GM23338 (cell line): ENCODE results near the gene SMIM31. TPM values are rescaled to one million over a fixed set of nuclear protein-coding genes. Genes with fewer than 3 reads are reported as not detected.

Source experiments
- ATAC-seq: fragments of 200-7000 bp; cut with Tn5 transposase; 3 replicates; pipeline ENCODE4 v1.9.1; 2020
- DNase-seq: peaks from one replicate; pipeline ENCODE4 v3.0.0-alpha.2; 2015; ENCODE audit warnings: low spot score
- H2AFZ ChIP-seq: fragments of 200-600 bp; sonication (generic); 2 replicates; pipeline ENCODE4 v1.8.0; 2016; ENCODE audit warnings: antibody characterized with exemption, mild to moderate bottlenecking, moderate library complexity
- H3F3A ChIP-seq: fragments of 200-600 bp; sonication (generic); replicated peaks from 2 replicates; pipeline ENCODE4 v1.8.0; 2017; ENCODE audit warnings: antibody characterized with exemption, mixed run types, low read depth
- H3K27ac ChIP-seq: fragments of 200-600 bp; sonication (generic); 2 replicates; pipeline ENCODE4 v1.6.1; 2016; ENCODE audit warnings: low read depth
- H3K27me3 ChIP-seq: fragments of 200-600 bp; sonication (generic); 2 replicates; pipeline ENCODE4 v1.8.0; 2016; ENCODE audit warnings: mild to moderate bottlenecking, mixed run types, moderate library complexity; ENCODE audit not compliant: insufficient read depth
- H3K36me3 ChIP-seq: fragments of 200-600 bp; sonication (generic); 2 replicates; pipeline ENCODE4 v1.8.0; 2016; ENCODE audit warnings: mild to moderate bottlenecking; ENCODE audit not compliant: insufficient read depth
- H3K4me1 ChIP-seq: fragments of 200-600 bp; sonication (generic); 2 replicates; pipeline ENCODE4 v1.8.0; 2016; ENCODE audit warnings: mild to moderate bottlenecking, moderate library complexity; ENCODE audit not compliant: insufficient read depth
- H3K4me2 ChIP-seq: fragments of 200-600 bp; sonication (generic); 2 replicates; pipeline ENCODE4 v1.7.1; 2017; ENCODE audit warnings: mixed run types
- H3K4me3 ChIP-seq: fragments of 200-600 bp; sonication (generic); 2 replicates; pipeline ENCODE4 v1.6.1; 2016; ENCODE audit warnings: mixed run types
- H3K79me2 ChIP-seq: fragments of 200-600 bp; sonication (generic); replicated peaks from 2 replicates; pipeline ENCODE4 v1.8.0; 2017; ENCODE audit warnings: mild to moderate bottlenecking; ENCODE audit not compliant: insufficient read depth
- H3K9me2 ChIP-seq: fragments of 200-600 bp; sonication (generic); 2 replicates; pipeline ENCODE4 v1.8.0; 2017; ENCODE audit not compliant: insufficient read depth
- H4K20me1 ChIP-seq: fragments of 200-600 bp; sonication (generic); replicated peaks from 2 replicates; pipeline ENCODE4 v1.8.0; 2017; ENCODE audit warnings: mild to moderate bottlenecking; ENCODE audit not compliant: insufficient read depth
- H3K27ac Mint-ChIP-seq: 2 replicates; pipeline ENCODE4 v1.8.0; 2020; ENCODE audit warnings: inconsistent platforms, mild to moderate bottlenecking, moderate library complexity, mixed read lengths
- H3K27me3 Mint-ChIP-seq: 3 replicates; pipeline ENCODE4 v1.8.0; 2022; ENCODE audit warnings: low read depth, mild to moderate bottlenecking, moderate library complexity, mixed read lengths, inconsistent platforms; ENCODE audit not compliant: insufficient read depth, poor library complexity
- H3K36me3 Mint-ChIP-seq: 3 replicates; pipeline ENCODE4 v1.8.0; 2021; ENCODE audit warnings: low read depth, mild to moderate bottlenecking, inconsistent platforms, moderate library complexity, mixed read lengths
- H3K4me1 Mint-ChIP-seq: 3 replicates; pipeline ENCODE4 v1.8.0; 2020; ENCODE audit warnings: mild to moderate bottlenecking, inconsistent platforms, mixed read lengths
- H3K4me3 Mint-ChIP-seq: 3 replicates; pipeline ENCODE4 v1.8.0; 2021; ENCODE audit warnings: moderate library complexity, mild to moderate bottlenecking, inconsistent platforms, mixed read lengths
- H3K9me3 Mint-ChIP-seq: 3 replicates; pipeline ENCODE4 v1.8.0; 2020; ENCODE audit warnings: moderate library complexity, mild to moderate bottlenecking, inconsistent platforms, mixed read lengths
- CREB1 ChIP-seq: fragments of 250-450 bp; sonication (Bioruptor Pico); IDR thresholded peaks from 2 replicates; pipeline ENCODE4 v1.5.0; 2020; ENCODE audit warnings: low read depth, mild to moderate bottlenecking, moderate library complexity
- CTCF ChIP-seq, 2 experiments: fragments of 200-600 bp in 1 of 2; sonication (generic) in 1 of 2; conservative IDR thresholded peaks; 2 replicates each; pipeline versions ENCODE4 v1.5.1 to v1.6.1; 2016 to 2017; ENCODE audit warnings: antibody characterized with exemption in 2 of 2, low read depth in 2 of 2, mild to moderate bottlenecking in 2 of 2, moderate library complexity in 1 of 2
- ETS1 ChIP-seq: IDR thresholded peaks from 2 replicates; pipeline ENCODE4 v1.6.1; 2016; ENCODE audit warnings: antibody characterized with exemption
- EZH2 ChIP-seq: fragments of 200-600 bp; sonication (generic); IDR thresholded peaks from one replicate; pipeline ENCODE4 v1.8.0; 2017; ENCODE audit warnings: antibody characterized with exemption, mild to moderate bottlenecking, low read depth; ENCODE audit not compliant: unreplicated experiment
- EZH2phosphoT487 ChIP-seq: fragments of 200-600 bp; sonication (generic); IDR thresholded peaks from one replicate; pipeline ENCODE4 v1.8.1; 2018; ENCODE audit warnings: antibody characterized with exemption; ENCODE audit not compliant: unreplicated experiment
- JUNB ChIP-seq: IDR thresholded peaks from one replicate; pipeline ENCODE4 v1.6.1; 2016; ENCODE audit warnings: antibody characterized with exemption; ENCODE audit not compliant: unreplicated experiment
- NANOG ChIP-seq: IDR thresholded peaks from 2 replicates; pipeline ENCODE4 v1.6.1; 2016; ENCODE audit warnings: antibody characterized with exemption, borderline replicate concordance
- POLR2AphosphoS5 ChIP-seq: IDR thresholded peaks from 2 replicates; pipeline ENCODE4 v1.6.1; 2016; ENCODE audit warnings: antibody characterized with exemption, low read depth
- REST ChIP-seq: IDR thresholded peaks from one replicate; pipeline ENCODE4 v1.6.1; 2018; ENCODE audit warnings: antibody characterized with exemption; ENCODE audit not compliant: unreplicated experiment
- STAT1 ChIP-seq: IDR thresholded peaks from one replicate; pipeline ENCODE4 v1.6.1; 2016; ENCODE audit warnings: antibody characterized with exemption; ENCODE audit not compliant: unreplicated experiment
- ZNF114 ChIP-seq: fragments of 250-450 bp; sonication (Bioruptor Pico); IDR thresholded peaks from 2 replicates; pipeline ENCODE4 v1.5.0; 2020; ENCODE audit warnings: mild to moderate bottlenecking, moderate library complexity
- ZNF331 ChIP-seq: fragments of 250-450 bp; sonication (Bioruptor Pico); IDR thresholded peaks from 2 replicates; pipeline ENCODE4 v1.5.0; 2020; ENCODE audit warnings: low read depth, mild to moderate bottlenecking, moderate library complexity
- ZNF462 ChIP-seq: fragments of 250-450 bp; sonication (Bioruptor Pico); IDR thresholded peaks from 2 replicates; pipeline ENCODE4 v1.5.0; 2020; ENCODE audit warnings: mild to moderate bottlenecking, moderate library complexity
- polyA plus RNA-seq: library from polyadenylated mRNA; unstranded; fragments of >200 nt; fragmentation: Nextera tagmentation; extraction: Ambion mirVana; gene quantifications from 2 replicates; pipeline ENCODE4 v1.2.1, GENCODE V29; 2016
- total RNA-seq: library from RNA; depleted of rRNA; stranded (reverse); fragments of >200 nt; shearing (Covaris generic); gene quantifications from 2 replicates; pipeline ENCODE4 v1.2.3, GENCODE V29; 2014

The SMIM31 gene
- total and polyA plus RNA-seq, 2 experiments from 2014 or later: not detected

DNA sequence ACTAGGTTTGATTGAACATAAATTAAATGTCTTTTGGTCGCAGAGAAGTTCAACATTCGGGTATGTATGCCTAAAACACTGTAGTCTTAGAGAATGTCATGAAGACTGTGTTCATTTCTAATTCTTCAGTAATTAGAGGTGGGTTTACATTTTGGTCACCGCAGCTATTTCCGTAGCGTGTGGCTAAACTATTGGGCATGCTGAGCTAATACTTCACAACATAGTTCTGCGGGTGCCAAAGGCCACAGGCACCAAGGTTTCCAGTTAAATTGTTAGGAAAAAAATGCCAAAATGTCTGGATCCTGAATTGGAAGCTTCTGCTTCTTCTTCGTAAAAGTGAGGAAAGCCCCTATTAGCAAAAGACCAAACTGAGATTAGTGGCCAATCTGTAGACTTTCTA is 25.1 kb downstream of the SMIM31 start:
- Histone ChIP-seq H3K9me2 (no peaks in the 10 kb centered on the region), H3K79me2 (no peaks in the 10 kb centered on the region), H3K4me3 (no peak overlapping the region), H3K36me3 (no peaks in the 10 kb centered on the region), H3K27ac (0 out of 2 replicates have a peak overlapping the region, but pooled peaks have one; percentile 0), H4K20me1 (no peaks in the 10 kb centered on the region), H3F3A (no peaks in the 10 kb centered on the region), H3K27me3 (no peaks in the 10 kb centered on the region), H3K4me2 (no peak overlapping the region), H3K4me1 (peaks cover 14% of the 10 kb centered on the region), H2AFZ (no peak overlapping the region)
- H3K27me3 Mint-ChIP-seq: no peaks in the 10 kb centered on the region
- peaks cover 9% of the 10 kb centered on the region for H3K4me1 Mint-ChIP-seq
- H3K4me3 Mint-ChIP-seq: no peak overlapping the region
- DNase-seq: no peak
- no peaks in the 10 kb centered on the region for H3K9me3 Mint-ChIP-seq
- no peaks in the 10 kb centered on the region for H3K36me3 Mint-ChIP-seq
- TF ChIP-seq ZNF114 (CRISPR knock-in tag) (no peak), EZH2phosphoT487 (no peak), ZNF331 (CRISPR knock-in tag) (no peak), NANOG (no peak), REST (no peak), JUNB (no peak), POLR2AphosphoS5 (no peak), STAT1 (no peak), CTCF (conservative IDR thresholded peaks at IDR 0.05; ENCODE audit: low read depth in 2 of 2) (no peak), CREB1 (CRISPR knock-in tag) (no peak), ETS1 (no peak), EZH2 (no peak), ZNF462 (CRISPR knock-in tag) (no peak)
- H3K27ac Mint-ChIP-seq: no peak overlapping the region
- ATAC-seq: no peak
